GM19395 (cell line): ENCODE data around the gene CDC42EP3.

ENCODE experiments used
- ATAC-seq: cut with Tn5 transposase; IDR thresholded peaks from one replicate; pipeline ENCODE4 v1.9.1; 2021; ENCODE audit warnings: mild to moderate bottlenecking, moderate library complexity; ENCODE audit not compliant: unreplicated experiment

The CDC42EP3 gene

DNA sequence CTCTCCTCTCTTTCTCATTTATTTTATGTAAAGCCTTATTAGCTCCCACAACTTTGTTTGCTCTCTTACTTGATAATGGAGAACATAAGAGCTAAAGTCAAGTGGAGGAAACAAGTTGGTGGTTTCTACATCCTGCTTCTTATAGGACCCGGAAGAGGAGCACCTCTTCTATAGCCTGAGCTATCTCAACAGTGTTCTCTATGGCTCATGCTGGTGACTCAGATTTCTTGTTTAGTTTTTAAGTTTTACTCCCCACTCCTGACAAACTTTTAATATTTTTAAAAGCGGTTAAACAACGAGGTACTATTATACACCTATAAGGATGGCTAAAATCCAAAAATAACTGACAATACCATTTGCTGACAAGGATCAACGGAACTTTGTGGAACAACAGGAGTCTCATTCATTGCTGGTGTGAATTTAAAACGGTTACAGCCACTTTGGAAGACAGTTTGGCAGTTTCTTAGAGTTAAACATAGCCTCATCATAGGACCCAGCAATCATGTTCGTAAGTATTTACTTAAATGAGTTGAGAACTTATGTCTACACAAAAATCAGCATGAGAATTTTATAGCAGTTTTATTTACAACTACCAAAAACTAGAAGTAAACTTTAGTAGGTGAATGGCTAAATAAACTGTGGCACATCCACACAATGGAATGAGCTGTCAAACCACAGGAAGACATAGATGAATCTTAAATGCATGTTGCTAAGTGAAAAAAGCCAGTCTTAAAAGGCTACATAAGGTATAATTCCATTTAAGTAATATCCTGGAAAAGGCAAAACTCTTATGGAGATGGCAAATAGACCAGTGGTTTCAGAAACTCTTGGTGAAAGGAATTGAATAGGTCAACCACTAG lies 12.7 kb upstream of the CDC42EP3 start:
- no peak for ATAC-seq

DNA sequence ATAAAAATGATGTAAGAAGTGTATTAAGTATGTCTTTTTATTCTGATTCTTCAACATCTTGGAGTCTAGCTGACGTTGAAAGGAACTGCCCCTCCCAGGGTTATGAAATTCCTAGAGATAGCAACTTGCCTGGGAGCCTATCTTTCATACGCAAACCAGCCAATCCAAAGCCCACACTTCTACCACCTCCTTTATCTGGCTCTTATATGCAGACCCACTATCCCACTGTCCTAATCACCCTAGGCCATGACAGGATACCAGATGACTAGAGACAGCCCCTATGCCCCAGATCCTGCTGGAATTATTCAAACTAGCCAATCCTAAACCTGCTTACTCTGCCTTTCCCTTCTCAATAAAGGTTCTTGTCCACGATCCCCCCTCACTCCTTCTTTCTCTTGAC lies 11.8 kb upstream of the CDC42EP3 start:
- ATAC-seq, result no peak

GRCh38 chr2:37682473-37682872 lies 11.0 kb upstream of the CDC42EP3 start:
- ATAC-seq, result no peak

DNA sequence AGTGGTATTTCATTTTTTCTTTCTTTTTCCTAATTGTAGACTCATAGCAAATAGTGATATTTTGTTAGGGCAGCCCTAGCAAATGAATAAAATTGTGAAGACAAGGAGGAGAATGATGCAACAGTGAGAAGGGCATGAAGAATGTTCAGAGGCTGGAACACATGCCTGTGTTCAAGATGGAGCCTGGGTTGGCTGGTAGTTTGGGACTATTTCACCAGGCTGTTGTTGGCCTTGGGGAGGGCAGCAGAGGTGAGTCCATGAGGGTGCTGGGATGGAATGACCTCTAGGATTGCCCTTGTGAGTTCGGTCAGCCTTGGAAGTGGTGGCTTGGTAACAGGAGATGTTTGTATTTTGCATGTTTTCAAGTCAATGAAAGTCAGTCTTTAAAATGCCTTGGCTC lies 10.1 kb upstream of the CDC42EP3 start:
- ATAC-seq, result no peak

- no peak for ATAC-seq
Observed at GRCh38 chr2:37679072-37679695, 7.7 kb upstream of the CDC42EP3 start.

DNA sequence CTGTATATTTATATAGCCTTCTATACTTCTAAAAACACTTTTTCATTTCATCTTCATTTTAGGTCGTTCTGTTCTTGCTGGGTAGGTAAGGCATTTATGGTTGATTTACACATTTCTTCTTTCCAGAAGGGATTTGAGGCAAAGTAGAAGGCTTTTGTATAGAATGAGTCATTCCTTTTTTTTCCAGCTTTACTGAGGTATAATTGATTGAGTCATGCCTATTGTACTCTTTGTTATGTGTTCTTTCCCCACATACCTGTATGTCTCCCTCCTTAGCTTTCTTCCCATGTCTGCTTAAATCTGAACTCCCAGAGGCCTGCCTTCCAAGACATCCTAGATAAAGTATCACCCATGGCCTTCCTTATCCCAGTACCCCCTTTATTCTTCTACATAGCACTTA lies 4.8 kb upstream of the CDC42EP3 start:
- ATAC-seq, result no peak

DNA sequence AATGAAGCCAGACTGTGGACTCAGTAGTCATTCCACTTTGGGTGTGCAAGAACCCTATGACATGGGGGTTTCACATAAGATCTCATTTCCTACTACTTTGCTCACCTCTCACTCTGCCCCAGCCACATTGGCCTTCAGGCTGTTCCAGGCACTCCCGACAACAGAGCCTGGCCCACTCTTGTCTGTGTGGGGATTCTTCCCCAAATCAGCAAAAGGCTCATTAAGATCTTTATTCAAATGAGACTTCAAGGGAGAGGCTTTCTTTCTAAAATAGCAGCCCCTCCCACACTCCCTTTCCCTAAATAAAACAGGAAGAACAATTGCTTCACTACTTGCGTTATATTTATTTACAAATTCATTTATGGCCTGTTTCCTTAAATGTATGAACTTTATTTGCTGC lies 3.5 kb upstream of the CDC42EP3 start:
- no peak for ATAC-seq

DNA sequence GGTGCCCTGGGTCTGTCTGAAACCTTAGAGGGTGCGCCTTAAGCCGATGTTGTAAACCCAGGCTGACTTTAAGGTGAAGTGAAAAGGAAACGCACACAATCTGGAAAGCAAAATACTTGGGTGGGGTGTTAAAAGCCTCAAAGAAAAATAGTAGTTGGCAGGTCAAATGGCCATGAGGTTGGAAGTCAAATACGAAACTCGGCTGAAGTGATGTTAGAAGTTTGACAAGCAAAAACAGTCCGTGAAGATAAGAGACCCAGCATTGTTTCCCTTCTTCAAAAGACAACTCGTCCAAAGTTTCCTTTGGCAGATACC lies 1.4 kb upstream of the CDC42EP3 start:
- ATAC-seq, result no peak

DNA sequence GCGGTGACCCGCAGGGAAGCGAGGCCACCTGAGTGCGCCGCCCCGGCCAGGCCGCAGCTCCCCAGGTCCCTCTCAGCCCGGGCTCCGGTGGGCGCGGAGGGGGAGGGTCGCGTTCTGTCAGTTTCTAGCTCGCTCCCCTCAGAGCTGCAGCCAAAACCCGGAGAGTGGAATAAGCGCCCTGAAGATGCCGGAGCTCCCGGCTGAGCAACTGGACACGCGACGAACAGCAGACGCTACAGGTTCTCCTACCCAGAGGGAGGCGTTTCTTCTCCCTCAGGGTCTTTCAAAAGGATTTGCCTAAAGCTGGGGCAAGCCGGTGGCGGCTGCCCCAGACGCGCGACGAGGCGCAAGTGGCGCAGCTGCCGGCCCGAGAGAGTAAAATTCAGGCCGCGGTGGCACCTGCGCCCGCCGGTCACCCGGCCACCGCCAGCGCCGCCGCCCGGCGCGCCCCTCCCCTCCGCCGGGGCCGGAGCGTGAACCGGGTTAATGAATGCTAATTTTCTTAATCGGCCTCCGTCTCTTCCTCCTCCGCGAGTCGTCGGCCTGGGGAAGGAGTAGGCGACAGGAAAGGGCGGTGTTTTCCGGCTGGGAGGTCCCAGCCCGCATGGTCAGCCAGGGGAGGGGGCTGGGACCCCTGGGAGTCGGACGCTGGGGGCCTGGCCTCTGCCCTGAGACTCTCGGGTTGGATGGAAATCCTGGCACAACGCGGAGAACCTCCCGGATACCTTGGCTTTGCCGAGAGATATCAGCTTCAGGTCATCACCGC lies 845 bp upstream of the CDC42EP3 start:
- ATAC-seq, result peak; percentile 54

DNA sequence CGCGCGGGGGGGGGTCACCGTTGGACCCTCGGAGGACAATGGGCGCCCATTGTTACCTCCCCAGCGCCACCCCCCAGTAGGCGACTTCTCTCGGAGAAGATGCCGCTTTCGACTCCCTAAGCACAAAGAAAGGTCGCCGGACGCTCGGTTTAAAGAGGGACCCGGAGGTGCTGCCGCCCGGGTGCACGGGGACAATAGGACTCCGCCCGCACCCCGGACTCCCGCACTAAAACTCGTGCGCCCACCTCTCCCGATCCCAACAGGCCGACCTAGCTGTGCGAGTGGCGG lies 318 bp upstream of the CDC42EP3 start:
- peak; percentile 23 for ATAC-seq

GRCh38 chr2:37670378-37671008 lies 949 bp downstream of the CDC42EP3 start:
- no peak for ATAC-seq

DNA sequence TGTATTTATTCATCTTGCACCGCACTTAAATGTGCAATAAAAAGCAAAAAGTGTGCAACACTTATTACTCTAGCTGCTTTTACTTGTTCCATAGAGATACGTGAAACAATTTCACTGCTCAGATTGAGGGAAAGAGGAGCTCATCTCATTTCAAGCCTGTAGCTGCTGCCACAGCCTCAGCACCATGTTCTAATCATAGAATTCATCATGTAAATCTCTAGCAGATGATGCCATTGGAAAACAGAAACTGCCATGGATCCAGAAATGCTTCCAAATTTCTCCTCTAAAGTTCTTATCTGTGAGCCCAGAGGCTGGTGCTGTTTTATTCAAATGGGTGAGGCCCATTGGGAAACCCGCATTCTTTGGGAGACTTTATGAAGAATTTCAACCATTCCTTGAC lies 2.0 kb downstream of the CDC42EP3 start:
- ATAC-seq, result no peak

DNA sequence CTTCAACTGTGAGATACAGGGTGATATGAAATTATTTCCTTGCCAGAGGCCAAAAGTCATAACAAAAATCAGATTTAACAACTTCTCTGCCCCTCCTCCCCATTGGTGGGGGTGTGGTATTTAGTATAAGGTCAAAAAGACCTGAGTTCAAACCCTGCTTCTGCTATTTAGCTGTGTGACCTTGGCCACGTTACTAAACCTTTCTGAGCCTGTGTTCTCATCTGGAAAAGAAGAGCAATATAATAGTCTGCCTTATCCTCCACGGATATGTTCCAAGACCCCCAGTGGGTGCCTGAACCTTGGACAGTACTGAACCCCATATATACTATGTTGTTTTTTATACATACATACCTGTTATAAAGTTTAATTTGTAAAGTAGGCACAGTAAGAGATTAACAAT lies 3.7 kb downstream of the CDC42EP3 start:
- no peak for ATAC-seq

DNA sequence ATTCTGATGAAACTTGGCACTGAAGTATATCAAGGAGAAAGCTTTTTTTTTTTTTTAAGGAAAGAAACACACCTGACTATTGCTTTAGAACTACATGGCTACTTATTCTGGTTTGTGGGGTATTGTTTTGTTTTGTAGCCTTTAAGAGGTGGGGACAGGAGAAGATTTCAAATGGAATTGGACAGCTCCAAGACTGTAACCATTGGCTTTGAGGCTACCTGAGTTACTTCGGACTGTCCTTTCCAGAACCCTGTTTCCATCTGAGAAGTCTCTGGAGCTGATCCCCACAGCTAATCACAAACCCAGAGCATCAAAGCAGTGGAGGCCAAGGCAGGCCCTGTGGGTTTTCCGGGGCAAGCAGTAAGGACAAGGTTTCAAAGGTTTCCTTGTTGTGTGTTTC lies 4.7 kb downstream of the CDC42EP3 start:
- ATAC-seq, result no peak

DNA sequence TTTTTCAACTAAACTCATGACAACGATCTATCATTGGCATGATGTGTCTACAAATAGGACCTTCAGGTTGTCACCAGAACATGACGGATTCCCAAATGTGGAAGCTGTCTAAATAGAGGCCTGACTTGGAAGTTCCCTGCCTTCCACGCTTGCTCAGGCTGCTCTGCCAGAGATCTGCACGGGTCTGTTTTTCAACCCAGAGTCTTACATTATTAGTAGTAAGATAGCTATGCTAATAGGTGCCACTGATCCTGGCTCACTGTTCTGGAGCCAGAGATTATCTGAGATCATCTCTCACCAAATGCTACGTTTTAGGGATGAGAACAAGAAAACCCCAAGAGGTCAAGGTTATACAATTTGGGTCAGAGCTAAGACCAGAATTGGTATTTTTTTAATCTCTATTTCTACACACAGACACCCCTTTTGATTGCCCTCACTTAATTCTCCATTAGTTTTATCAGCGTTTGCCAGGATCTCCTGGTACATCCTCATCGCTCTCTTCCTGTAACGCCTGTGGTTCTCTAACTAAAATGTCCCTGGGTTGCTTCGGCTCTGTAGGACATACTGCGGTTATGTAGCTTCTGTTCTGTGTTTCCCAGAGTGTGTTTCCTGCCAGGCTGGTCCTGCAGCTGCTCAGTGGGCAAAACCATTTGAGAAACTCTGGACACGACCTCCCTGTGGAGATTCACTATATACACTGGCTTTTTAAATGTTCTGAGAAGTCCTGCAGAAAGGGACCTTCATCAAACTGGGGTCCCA lies 5.7 kb downstream of the CDC42EP3 start:
- no peak for ATAC-seq

- no peak for ATAC-seq
Observed at GRCh38 chr2:37665043-37665442, 6.4 kb downstream of the CDC42EP3 start.

DNA sequence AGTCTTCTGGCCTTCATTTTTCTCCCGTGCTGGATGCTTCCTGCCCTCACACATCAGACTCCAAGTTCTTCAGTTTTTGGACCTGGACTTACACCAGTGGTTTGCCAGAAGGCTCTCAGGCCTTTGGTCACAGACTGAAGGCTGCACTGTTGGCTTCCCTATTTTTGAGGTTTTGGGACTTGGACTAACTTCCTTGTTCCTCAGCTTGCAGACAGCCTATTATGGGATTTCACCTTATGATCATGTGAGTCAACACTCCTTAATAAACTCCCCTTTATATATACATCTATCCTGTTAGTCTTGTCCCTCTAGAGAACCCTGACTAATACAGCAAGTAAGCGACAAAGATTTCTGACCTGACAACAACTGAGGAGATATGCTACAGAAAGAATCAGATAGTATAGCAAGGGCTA lies 7.2 kb downstream of the CDC42EP3 start:
- no peak for ATAC-seq

- ATAC-seq, result no peak
Observed at GRCh38 chr2:37663390-37663789, 8.1 kb downstream of the CDC42EP3 start.

DNA sequence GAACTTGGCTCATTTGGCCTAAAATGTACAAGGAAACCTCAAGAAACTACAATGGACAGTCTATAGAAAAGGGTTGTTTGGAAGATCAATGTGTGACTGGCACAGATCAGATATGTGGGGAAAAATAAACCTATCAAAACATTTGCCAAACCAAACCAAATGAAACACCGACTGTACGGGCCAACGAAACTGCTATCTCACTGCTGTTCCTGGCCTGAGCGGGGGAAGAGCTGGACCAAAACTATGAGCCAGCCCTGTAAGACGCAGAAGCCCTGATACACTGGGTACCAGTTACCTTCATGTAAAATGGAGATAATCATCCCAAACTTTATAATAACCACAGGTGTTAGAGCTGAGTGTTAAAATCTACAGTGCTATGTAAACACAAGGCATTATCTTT lies 11.7 kb downstream of the CDC42EP3 start:
- ATAC-seq, result no peak

GRCh38 chr2:37658682-37659081 lies 12.8 kb downstream of the CDC42EP3 start:
- ATAC-seq, result no peak

- ATAC-seq, result no peak
Observed at GRCh38 chr2:37657471-37657870, 14.0 kb downstream of the CDC42EP3 start.
